Measurements from ENCODE around the gene IFNA4.
"Not testable (repeated sequence)": the region's sequence is repeated elsewhere in the genome, so short reads cannot be mapped to it uniquely, and the experiment has no call there.

The IFNA4 gene

GRCh38 chr9:21187487-21187886, at the start of gene IFNA4:
Gene IFNA4 (minus strand): TSS chr9:21187587. CDS start chr9:21187531, 56 bp downstream.
- FAIRE-seq: not testable (repeated sequence)

- not testable (repeated sequence) for FAIRE-seq
Measured at GRCh38 chr9:21236360-21236714, 49.0 kb upstream of the IFNA4 start.

- not testable (repeated sequence) for FAIRE-seq
Measured at GRCh38 chr9:21235468-21236359, 48.3 kb upstream of the IFNA4 start.

- FAIRE-seq: no peak
Measured at GRCh38 chr9:21234153-21234687, 46.8 kb upstream of the IFNA4 start.

GRCh38 chr9:21233258-21233657, 45.9 kb upstream of the IFNA4 start:
- no peak for FAIRE-seq

GRCh38 chr9:21228122-21228521, 40.7 kb upstream of the IFNA4 start, which contains the start of gene IFNA17:
Gene IFNA17 (minus strand): TSS chr9:21228222. CDS start chr9:21228173, 49 bp downstream.
- FAIRE-seq: no peak

- not testable (repeated sequence) for FAIRE-seq
Measured at GRCh38 chr9:21217211-21217610, 29.8 kb upstream of the IFNA4 start, which contains the start of gene IFNA16. Gene IFNA16 (minus strand): TSS chr9:21217311. CDS start chr9:21217305, 6 bp downstream.

GRCh38 chr9:21213411-21214326, 26.3 kb upstream of the IFNA4 start:
- not testable (repeated sequence) for FAIRE-seq

GRCh38 chr9:21212160-21212559, 24.8 kb upstream of the IFNA4 start:
- not testable (repeated sequence) for FAIRE-seq

GRCh38 chr9:21210782-21211181, 23.4 kb upstream of the IFNA4 start:
- not testable (repeated sequence) for FAIRE-seq

- FAIRE-seq: no peak
Measured at GRCh38 chr9:21210311-21210710, 22.9 kb upstream of the IFNA4 start.

- FAIRE-seq: not testable (repeated sequence)
Measured at GRCh38 chr9:21207043-21207442, 19.7 kb upstream of the IFNA4 start, which contains the start of gene IFNA10. Gene IFNA10 (minus strand): TSS chr9:21207143. CDS start chr9:21207097, 46 bp downstream.

- no peak for FAIRE-seq
Measured at GRCh38 chr9:21205204-21205603, 17.8 kb upstream of the IFNA4 start.

GRCh38 chr9:21202105-21202504, 14.7 kb upstream of the IFNA4 start, which contains the start of gene IFNA7:
Gene IFNA7 (minus strand): TSS chr9:21202205. CDS start chr9:21202165, 40 bp downstream.
- not testable (repeated sequence) for FAIRE-seq

GRCh38 chr9:21194867-21195776, 7.7 kb upstream of the IFNA4 start:
- FAIRE-seq: not testable (repeated sequence)

GRCh38 chr9:21182810-21183736, 4.3 kb downstream of the IFNA4 start:
- not testable (repeated sequence) for FAIRE-seq

GRCh38 chr9:21174671-21175070, 12.7 kb downstream of the IFNA4 start:
- no peak for FAIRE-seq

- FAIRE-seq: no peak
Measured at GRCh38 chr9:21172156-21172555, 15.2 kb downstream of the IFNA4 start.

GRCh38 chr9:21171351-21171750, 16.0 kb downstream of the IFNA4 start:
- no peak for FAIRE-seq

GRCh38 chr9:21166560-21166959, 20.8 kb downstream of the IFNA4 start, which contains the start of gene IFNA21:
Gene IFNA21 (minus strand): TSS chr9:21166660. CDS start chr9:21166612, 48 bp downstream.
- not testable (repeated sequence) for FAIRE-seq
